Astrocyte (in vitro differentiated cells and primary cell): ENCODE measurements around the gene IDS. TPM values are rescaled to one million over a fixed set of nuclear protein-coding genes. Genes with fewer than 3 reads are reported as not detected.
A peak's percentile ranks its signal among the peaks of the same experiment; 100 is the strongest.
"Not testable (repeated sequence)": the region's sequence is repeated elsewhere in the genome, so short reads cannot be mapped to it uniquely, and the experiment has no call there.

ENCODE experiments used
- DNase-seq: peaks from one replicate; pipeline ENCODE4 v3.0.0-alpha.2; 2010; ENCODE audit warnings: low read depth
- FAIRE-seq: peaks from 2 replicates; lab custom pipeline; 2011; peaks lifted over from hg19 to GRCh38; lab: Jason Lieb, UNC
- H2AFZ ChIP-seq: 2 replicates; pipeline ENCODE4 v1.6.0; 2012; ENCODE audit warnings: low read depth, low read length, inconsistent platforms
- H3K27ac ChIP-seq: 2 replicates; pipeline ENCODE4 v1.5.1; 2011; ENCODE audit warnings: low read depth, low read length, inconsistent platforms
- H3K27me3 ChIP-seq: 2 replicates; pipeline ENCODE4 v1.6.0; 2011; ENCODE audit warnings: low read length, inconsistent platforms; ENCODE audit not compliant: insufficient read depth
- H3K36me3 ChIP-seq: 2 replicates; pipeline ENCODE4 v1.5.1; 2011; ENCODE audit warnings: low read length, inconsistent platforms; ENCODE audit not compliant: insufficient read depth
- H3K4me1 ChIP-seq: 2 replicates; pipeline ENCODE4 v1.5.1; 2011; ENCODE audit warnings: low read length, inconsistent platforms; ENCODE audit not compliant: insufficient read depth
- H3K4me2 ChIP-seq: 2 replicates; pipeline ENCODE4 v1.6.0; 2012; ENCODE audit warnings: low read length, inconsistent platforms
- H3K4me3 ChIP-seq: 2 replicates; pipeline ENCODE4 v1.5.1; 2011; ENCODE audit warnings: low read depth, mild to moderate bottlenecking, low read length, inconsistent platforms; ENCODE audit not compliant: insufficient read depth
- H3K79me2 ChIP-seq: 2 replicates; pipeline ENCODE4 v1.6.0; 2012; ENCODE audit warnings: mild to moderate bottlenecking, low read length, inconsistent platforms; ENCODE audit not compliant: insufficient read depth
- H3K9ac ChIP-seq: 2 replicates; pipeline ENCODE4 v1.6.0; 2012; ENCODE audit warnings: mild to moderate bottlenecking, low read length, inconsistent platforms
- H3K9me3 ChIP-seq: 2 replicates; pipeline ENCODE4 v1.5.1; 2012; ENCODE audit warnings: low read depth, mild to moderate bottlenecking, low read length, inconsistent platforms; ENCODE audit not compliant: insufficient read depth
- H4K20me1 ChIP-seq: 2 replicates; pipeline ENCODE4 v1.6.0; 2012; ENCODE audit warnings: low read length, inconsistent platforms; ENCODE audit not compliant: insufficient read depth
- H3K27ac Mint-ChIP-seq: one replicate; pipeline ENCODE4 v1.8.0; 2021; ENCODE audit warnings: mild to moderate bottlenecking, mixed read lengths; ENCODE audit not compliant: unreplicated experiment
- H3K27me3 Mint-ChIP-seq: one replicate; pipeline ENCODE4 v1.8.0; 2021; ENCODE audit warnings: low read depth, mixed read lengths; ENCODE audit not compliant: unreplicated experiment
- H3K36me3 Mint-ChIP-seq: one replicate; pipeline ENCODE4 v1.8.0; 2021; ENCODE audit warnings: low read depth, mixed read lengths; ENCODE audit not compliant: unreplicated experiment
- H3K4me1 Mint-ChIP-seq: one replicate; pipeline ENCODE4 v1.8.0; 2021; ENCODE audit warnings: low read depth, mixed read lengths; ENCODE audit not compliant: unreplicated experiment
- H3K4me3 Mint-ChIP-seq: one replicate; pipeline ENCODE4 v1.8.0; 2021; ENCODE audit warnings: mild to moderate bottlenecking, moderate library complexity, mixed read lengths; ENCODE audit not compliant: unreplicated experiment
- H3K9me3 Mint-ChIP-seq: one replicate; pipeline ENCODE4 v1.8.0; 2021; ENCODE audit warnings: mild to moderate bottlenecking, mixed read lengths; ENCODE audit not compliant: unreplicated experiment
- EZH2 ChIP-seq: IDR thresholded peaks from 2 replicates; pipeline ENCODE4 v1.6.1; 2012; ENCODE audit warnings: mild to moderate bottlenecking, low read length, inconsistent platforms; ENCODE audit not compliant: insufficient read depth
- total RNA-seq: library from RNA; stranded (reverse); gene quantifications from 2 replicates; pipeline ENCODE4 v1.2.1, GENCODE V29; 2021
- TF ChIP-seq, protein P1 (sequence below): IDR thresholded peaks from 2 replicates; pipeline ENCODE4 v1.5.1; 2011; ENCODE audit warnings: low read depth, mild to moderate bottlenecking, inconsistent platforms, low read length, moderate library complexity; ENCODE audit not compliant: insufficient read depth

Gene IDS
- total RNA-seq, 1 donor from 2014 or later = 130 TPM

GRCh38 chrX:149490100-149490499 lies 15.0 kb downstream of the IDS start:
- DNase-seq (peak; percentile 8), FAIRE-seq (peak; percentile 69)
- no peak overlapping the region for H3K27ac ChIP-seq
- H3K4me2 ChIP-seq = no peak overlapping the region
- H3K36me3 ChIP-seq = peaks cover 38% of the 10 kb centered on the region
- no peak overlapping the region for H3K9ac ChIP-seq
- no peaks in the 10 kb centered on the region for H3K27me3 ChIP-seq
- Mint-ChIP-seq H3K36me3 (peaks cover 6% of the 10 kb centered on the region), H3K27ac (no peak overlapping the region), H3K27me3 (no peaks in the 10 kb centered on the region), H3K9me3 (no peaks in the 10 kb centered on the region), H3K4me1 (peaks cover 3% of the 10 kb centered on the region), H3K4me3 (no peak overlapping the region)
- peaks cover 6% of the 10 kb centered on the region for H3K79me2 ChIP-seq
- no peak for TF ChIP-seq EZH2
- TF ChIP-seq, protein P1, sequence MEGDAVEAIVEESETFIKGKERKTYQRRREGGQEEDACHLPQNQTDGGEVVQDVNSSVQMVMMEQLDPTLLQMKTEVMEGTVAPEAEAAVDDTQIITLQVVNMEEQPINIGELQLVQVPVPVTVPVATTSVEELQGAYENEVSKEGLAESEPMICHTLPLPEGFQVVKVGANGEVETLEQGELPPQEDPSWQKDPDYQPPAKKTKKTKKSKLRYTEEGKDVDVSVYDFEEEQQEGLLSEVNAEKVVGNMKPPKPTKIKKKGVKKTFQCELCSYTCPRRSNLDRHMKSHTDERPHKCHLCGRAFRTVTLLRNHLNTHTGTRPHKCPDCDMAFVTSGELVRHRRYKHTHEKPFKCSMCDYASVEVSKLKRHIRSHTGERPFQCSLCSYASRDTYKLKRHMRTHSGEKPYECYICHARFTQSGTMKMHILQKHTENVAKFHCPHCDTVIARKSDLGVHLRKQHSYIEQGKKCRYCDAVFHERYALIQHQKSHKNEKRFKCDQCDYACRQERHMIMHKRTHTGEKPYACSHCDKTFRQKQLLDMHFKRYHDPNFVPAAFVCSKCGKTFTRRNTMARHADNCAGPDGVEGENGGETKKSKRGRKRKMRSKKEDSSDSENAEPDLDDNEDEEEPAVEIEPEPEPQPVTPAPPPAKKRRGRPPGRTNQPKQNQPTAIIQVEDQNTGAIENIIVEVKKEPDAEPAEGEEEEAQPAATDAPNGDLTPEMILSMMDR = no peak
- H4K20me1 ChIP-seq = peaks cover 32% of the 10 kb centered on the region
- no peak overlapping the region for H2AFZ ChIP-seq
- no peaks in the 10 kb centered on the region for H3K9me3 ChIP-seq
- H3K4me1 ChIP-seq = peaks cover 10% of the 10 kb centered on the region
- no peak overlapping the region for H3K4me3 ChIP-seq

GRCh38 chrX:149488411-149489052 lies 16.6 kb downstream of the IDS start:
- not testable (repeated sequence) for DNase-seq

DNA sequence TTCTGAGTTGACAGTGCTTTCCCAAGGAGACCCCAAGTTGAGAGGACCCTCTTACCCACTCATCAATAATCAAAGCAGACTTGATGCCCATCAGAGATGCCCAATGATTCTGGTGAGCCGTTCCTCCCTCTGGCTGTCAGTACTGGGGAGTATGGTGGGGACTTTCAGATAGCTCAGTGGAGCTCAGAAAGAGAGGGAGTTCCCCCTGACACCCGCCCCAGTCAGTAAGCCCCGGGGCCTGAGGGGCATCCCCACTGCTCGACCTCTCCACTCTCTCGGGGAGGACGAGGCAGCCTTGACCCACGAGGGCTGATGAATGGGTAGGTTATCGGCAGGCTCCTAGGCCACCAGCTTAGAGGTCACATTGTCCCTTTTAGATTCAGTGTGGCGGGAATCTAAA lies 17.1 kb downstream of the IDS start:
- H3K9me3 Mint-ChIP-seq, H3K9me3 ChIP-seq, H3K27me3 ChIP-seq, H2AFZ ChIP-seq, H3K4me2 ChIP-seq, H3K4me1 Mint-ChIP-seq, H3K27ac Mint-ChIP-seq, H3K4me3 ChIP-seq, H3K79me2 ChIP-seq, H3K9ac ChIP-seq, H3K27ac ChIP-seq, H3K4me1 ChIP-seq, H3K27me3 Mint-ChIP-seq, DNase-seq, H3K36me3 Mint-ChIP-seq, H3K4me3 Mint-ChIP-seq, FAIRE-seq: not testable (repeated sequence)
- Histone ChIP-seq H4K20me1 (peaks cover 21% of the 10 kb centered on the region), H3K36me3 (peaks cover 40% of the 10 kb centered on the region)

More at GRCh38 chrX:149488411-149489052, 16.6 kb downstream of the IDS start:
- H3K4me3 Mint-ChIP-seq, H3K27me3 Mint-ChIP-seq, H3K27me3 ChIP-seq, FAIRE-seq, H2AFZ ChIP-seq, H3K4me1 ChIP-seq, H3K4me2 ChIP-seq, H3K36me3 Mint-ChIP-seq, H3K27ac Mint-ChIP-seq, H3K9me3 ChIP-seq, H3K9ac ChIP-seq, H3K4me3 ChIP-seq, H3K79me2 ChIP-seq, H3K27ac ChIP-seq, H3K9me3 Mint-ChIP-seq, H3K4me1 Mint-ChIP-seq: not testable (repeated sequence)
- H3K36me3 ChIP-seq = peaks cover 40% of the 10 kb centered on the region
- H4K20me1 ChIP-seq = peaks cover 26% of the 10 kb centered on the region
